GM23338 (cell line): ENCODE measurements around the gene TAPBP. TPM values are rescaled to one million over a fixed set of nuclear protein-coding genes. Genes with fewer than 3 reads are reported as not detected.

Experiments used
- ATAC-seq: fragments of 200-7000 bp; cut with Tn5 transposase; 3 replicates; pipeline ENCODE4 v1.9.1; 2020
- DNase-seq: peaks from one replicate; pipeline ENCODE4 v3.0.0-alpha.2; 2015; ENCODE audit warnings: low spot score
- H2AFZ ChIP-seq: fragments of 200-600 bp; sonication (generic); 2 replicates; pipeline ENCODE4 v1.8.0; 2016; ENCODE audit warnings: antibody characterized with exemption, mild to moderate bottlenecking, moderate library complexity
- H3F3A ChIP-seq: fragments of 200-600 bp; sonication (generic); replicated peaks from 2 replicates; pipeline ENCODE4 v1.8.0; 2017; ENCODE audit warnings: antibody characterized with exemption, mixed run types, low read depth
- H3K27ac ChIP-seq: fragments of 200-600 bp; sonication (generic); 2 replicates; pipeline ENCODE4 v1.6.1; 2016; ENCODE audit warnings: low read depth
- H3K27me3 ChIP-seq: fragments of 200-600 bp; sonication (generic); 2 replicates; pipeline ENCODE4 v1.8.0; 2016; ENCODE audit warnings: mild to moderate bottlenecking, mixed run types, moderate library complexity; ENCODE audit not compliant: insufficient read depth
- H3K36me3 ChIP-seq: fragments of 200-600 bp; sonication (generic); 2 replicates; pipeline ENCODE4 v1.8.0; 2016; ENCODE audit warnings: mild to moderate bottlenecking; ENCODE audit not compliant: insufficient read depth
- H3K4me1 ChIP-seq: fragments of 200-600 bp; sonication (generic); 2 replicates; pipeline ENCODE4 v1.8.0; 2016; ENCODE audit warnings: mild to moderate bottlenecking, moderate library complexity; ENCODE audit not compliant: insufficient read depth
- H3K4me2 ChIP-seq: fragments of 200-600 bp; sonication (generic); 2 replicates; pipeline ENCODE4 v1.7.1; 2017; ENCODE audit warnings: mixed run types
- H3K4me3 ChIP-seq: fragments of 200-600 bp; sonication (generic); 2 replicates; pipeline ENCODE4 v1.6.1; 2016; ENCODE audit warnings: mixed run types
- H3K79me2 ChIP-seq: fragments of 200-600 bp; sonication (generic); replicated peaks from 2 replicates; pipeline ENCODE4 v1.8.0; 2017; ENCODE audit warnings: mild to moderate bottlenecking; ENCODE audit not compliant: insufficient read depth
- H3K9me2 ChIP-seq: fragments of 200-600 bp; sonication (generic); 2 replicates; pipeline ENCODE4 v1.8.0; 2017; ENCODE audit not compliant: insufficient read depth
- H4K20me1 ChIP-seq: fragments of 200-600 bp; sonication (generic); replicated peaks from 2 replicates; pipeline ENCODE4 v1.8.0; 2017; ENCODE audit warnings: mild to moderate bottlenecking; ENCODE audit not compliant: insufficient read depth
- H3K27ac Mint-ChIP-seq: 2 replicates; pipeline ENCODE4 v1.8.0; 2020; ENCODE audit warnings: inconsistent platforms, mild to moderate bottlenecking, moderate library complexity, mixed read lengths
- H3K27me3 Mint-ChIP-seq: 3 replicates; pipeline ENCODE4 v1.8.0; 2022; ENCODE audit warnings: low read depth, mild to moderate bottlenecking, moderate library complexity, mixed read lengths, inconsistent platforms; ENCODE audit not compliant: insufficient read depth, poor library complexity
- H3K36me3 Mint-ChIP-seq: 3 replicates; pipeline ENCODE4 v1.8.0; 2021; ENCODE audit warnings: low read depth, mild to moderate bottlenecking, inconsistent platforms, moderate library complexity, mixed read lengths
- H3K4me1 Mint-ChIP-seq: 3 replicates; pipeline ENCODE4 v1.8.0; 2020; ENCODE audit warnings: mild to moderate bottlenecking, inconsistent platforms, mixed read lengths
- H3K4me3 Mint-ChIP-seq: 3 replicates; pipeline ENCODE4 v1.8.0; 2021; ENCODE audit warnings: moderate library complexity, mild to moderate bottlenecking, inconsistent platforms, mixed read lengths
- H3K9me3 Mint-ChIP-seq: 3 replicates; pipeline ENCODE4 v1.8.0; 2020; ENCODE audit warnings: moderate library complexity, mild to moderate bottlenecking, inconsistent platforms, mixed read lengths
- CREB1 ChIP-seq: fragments of 250-450 bp; sonication (Bioruptor Pico); IDR thresholded peaks from 2 replicates; pipeline ENCODE4 v1.5.0; 2020; ENCODE audit warnings: low read depth, mild to moderate bottlenecking, moderate library complexity
- CTCF ChIP-seq, 2 experiments: fragments of 200-600 bp in 1 of 2; sonication (generic) in 1 of 2; conservative IDR thresholded peaks; 2 replicates each; pipeline versions ENCODE4 v1.5.1 to v1.6.1; 2016 to 2017; ENCODE audit warnings: antibody characterized with exemption in 2 of 2, low read depth in 2 of 2, mild to moderate bottlenecking in 2 of 2, moderate library complexity in 1 of 2
- ETS1 ChIP-seq: IDR thresholded peaks from 2 replicates; pipeline ENCODE4 v1.6.1; 2016; ENCODE audit warnings: antibody characterized with exemption
- EZH2 ChIP-seq: fragments of 200-600 bp; sonication (generic); IDR thresholded peaks from one replicate; pipeline ENCODE4 v1.8.0; 2017; ENCODE audit warnings: antibody characterized with exemption, mild to moderate bottlenecking, low read depth; ENCODE audit not compliant: unreplicated experiment
- EZH2phosphoT487 ChIP-seq: fragments of 200-600 bp; sonication (generic); IDR thresholded peaks from one replicate; pipeline ENCODE4 v1.8.1; 2018; ENCODE audit warnings: antibody characterized with exemption; ENCODE audit not compliant: unreplicated experiment
- JUNB ChIP-seq: IDR thresholded peaks from one replicate; pipeline ENCODE4 v1.6.1; 2016; ENCODE audit warnings: antibody characterized with exemption; ENCODE audit not compliant: unreplicated experiment
- NANOG ChIP-seq: IDR thresholded peaks from 2 replicates; pipeline ENCODE4 v1.6.1; 2016; ENCODE audit warnings: antibody characterized with exemption, borderline replicate concordance
- POLR2AphosphoS5 ChIP-seq: IDR thresholded peaks from 2 replicates; pipeline ENCODE4 v1.6.1; 2016; ENCODE audit warnings: antibody characterized with exemption, low read depth
- REST ChIP-seq: IDR thresholded peaks from one replicate; pipeline ENCODE4 v1.6.1; 2018; ENCODE audit warnings: antibody characterized with exemption; ENCODE audit not compliant: unreplicated experiment
- STAT1 ChIP-seq: IDR thresholded peaks from one replicate; pipeline ENCODE4 v1.6.1; 2016; ENCODE audit warnings: antibody characterized with exemption; ENCODE audit not compliant: unreplicated experiment
- ZNF114 ChIP-seq: fragments of 250-450 bp; sonication (Bioruptor Pico); IDR thresholded peaks from 2 replicates; pipeline ENCODE4 v1.5.0; 2020; ENCODE audit warnings: mild to moderate bottlenecking, moderate library complexity
- ZNF331 ChIP-seq: fragments of 250-450 bp; sonication (Bioruptor Pico); IDR thresholded peaks from 2 replicates; pipeline ENCODE4 v1.5.0; 2020; ENCODE audit warnings: low read depth, mild to moderate bottlenecking, moderate library complexity
- ZNF462 ChIP-seq: fragments of 250-450 bp; sonication (Bioruptor Pico); IDR thresholded peaks from 2 replicates; pipeline ENCODE4 v1.5.0; 2020; ENCODE audit warnings: mild to moderate bottlenecking, moderate library complexity
- polyA plus RNA-seq: library from polyadenylated mRNA; unstranded; fragments of >200 nt; fragmentation: Nextera tagmentation; extraction: Ambion mirVana; gene quantifications from 2 replicates; pipeline ENCODE4 v1.2.1, GENCODE V29; 2016
- total RNA-seq: library from RNA; depleted of rRNA; stranded (reverse); fragments of >200 nt; shearing (Covaris generic); gene quantifications from 2 replicates; pipeline ENCODE4 v1.2.3, GENCODE V29; 2014

TAPBP gene
- total and polyA plus RNA-seq, 2 experiments from 2014 or later, result 19.9 to 37.5 TPM

- H3K27ac Mint-ChIP-seq, result no peak overlapping the region
- Histone ChIP-seq H3K36me3 (no peaks in the 10 kb centered on the region), H3K27ac (no peak overlapping the region), H3K79me2 (no peaks in the 10 kb centered on the region), H2AFZ (no peak overlapping the region), H3K4me3 (no peak overlapping the region), H4K20me1 (no peaks in the 10 kb centered on the region), H3K4me1 (peaks cover 8% of the 10 kb centered on the region; the same call in 1 of the 2 replicates), H3K27me3 (no peaks in the 10 kb centered on the region), H3K4me2 (no peak overlapping the region), H3K9me2 (no peaks in the 10 kb centered on the region), H3F3A (0 out of 2 replicates have a peak, but pooled peaks cover 3% of the 10 kb centered on the region)
- no peak for ATAC-seq
- TF ChIP-seq NANOG (no peak), ZNF114 (CRISPR knock-in tag) (no peak), STAT1 (no peak), POLR2AphosphoS5 (no peak), ZNF462 (CRISPR knock-in tag) (no peak), ZNF331 (CRISPR knock-in tag) (no peak), REST (no peak), CREB1 (no peak), ETS1 (no peak), JUNB (no peak), EZH2phosphoT487 (no peak), CTCF (conservative IDR thresholded peaks at IDR 0.05; ENCODE audit: low read depth in 2 of 2) (no peak), EZH2 (no peak)
- no peaks in the 10 kb centered on the region for H3K9me3 Mint-ChIP-seq
- H3K4me3 Mint-ChIP-seq, result no peak overlapping the region
- peaks cover 8% of the 10 kb centered on the region for H3K27me3 Mint-ChIP-seq
- H3K36me3 Mint-ChIP-seq, result no peaks in the 10 kb centered on the region
- H3K4me1 Mint-ChIP-seq, result peaks cover 13% of the 10 kb centered on the region
- DNase-seq, result no peak
These were observed 30.2 kb upstream of the TAPBP start for GRCh38 chr6:33343953-33344611.
